Measurements from ENCODE around the gene IL11. TPM values are rescaled to one million over a fixed set of nuclear protein-coding genes. Genes with fewer than 3 reads are reported as not detected.
"Not testable (repeated sequence)": the region's sequence is repeated elsewhere in the genome, so short reads cannot be mapped to it uniquely, and the experiment has no call there.

IL11 gene
- total and polyA plus RNA-seq, 10 donors, result 0.04 to 0.23 (median 0.06) TPM; not detected in 7

DNA sequence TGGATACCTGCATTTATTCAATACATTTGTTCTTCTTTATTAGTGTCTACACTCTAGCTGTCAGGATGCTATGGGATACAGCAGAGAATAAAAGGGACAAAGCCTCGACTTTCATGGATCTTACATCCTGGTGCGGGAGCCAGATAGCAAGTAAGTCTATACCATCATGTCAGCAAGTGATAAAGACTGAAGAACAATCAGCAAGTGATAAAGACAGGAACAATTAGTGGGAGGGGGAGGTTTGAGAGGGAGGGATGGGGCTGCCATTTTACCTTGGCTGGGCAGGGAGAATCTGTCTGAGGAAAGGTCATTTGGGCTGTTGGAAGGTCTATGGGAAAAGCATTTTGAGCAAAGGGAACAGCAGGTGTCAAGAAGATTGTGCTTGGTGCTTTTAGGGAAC, 39.9 kb upstream of the IL11 start:
- no peak for DNase-seq
- Histone ChIP-seq H3K4me3 (no peak overlapping the region), H3K36me3 (peaks cover 0 to 13% (median 4%) of the 10 kb centered on the region in 6 donors), H3K27me3 (replicated peaks in 1 of 7) (no peaks in the 10 kb centered on the region), H3K9me3 (peaks cover 0 to 11% (median 0%) of the 10 kb centered on the region in 8 donors), H3K27ac (no peak overlapping the region), H3K4me1 (peaks cover 7 to 27% (median 25%) of the 10 kb centered on the region in 6 donors)
- TF ChIP-seq POLR2AphosphoS5 (IDR thresholded peaks at IDR 0.05) (no peak), POLR2A (IDR thresholded peaks at IDR 0.05) (no peak), CTCF (IDR thresholded peaks at IDR 0.05 in 8 of 11, conservative IDR thresholded peaks at IDR 0.05 in 3 of 11) (no peak)
- 93 to 97% (median 95%) methylated on average over 2 of the region's 2 CpGs for WGBS, 5 donors
- intact Hi-C loops (cut with DNase I; ENCODE audit: low total_unique reads), result loop anchor here (10.0 kb wide), 1 partner anchor 115 kb away; no protein-coding TSS in a partner anchor

DNA sequence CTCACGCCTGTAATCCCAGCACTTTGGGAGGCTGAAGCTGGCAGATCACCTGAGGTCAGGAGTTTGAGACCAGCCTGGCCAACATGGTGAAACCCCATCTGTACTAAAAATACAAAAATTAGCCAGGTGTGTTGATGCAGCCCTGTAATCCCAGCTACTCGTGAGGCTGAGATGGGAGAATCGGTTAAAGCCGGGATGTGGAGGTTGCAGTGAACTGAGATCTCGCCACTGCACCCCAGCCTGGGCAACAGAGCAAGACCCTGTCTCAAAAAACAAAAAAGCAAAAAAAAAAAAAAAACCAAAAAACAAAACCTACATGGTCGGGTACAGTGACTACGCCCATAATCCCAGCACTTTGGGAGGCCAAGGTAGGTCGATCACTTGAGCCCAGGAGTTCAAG, 38.9 kb upstream of the IL11 start:
- 88 to 99% (median 95%) methylated on average over 8 of the region's 8 CpGs for WGBS, 5 donors
- H3K4me1 ChIP-seq, result peaks cover 7 to 35% (median 25%) of the 10 kb centered on the region in 6 donors
- intact Hi-C loops (cut with DNase I; ENCODE audit: low total_unique reads); H3K27me3 ChIP-seq (replicated peaks in 1 of 7); H3K4me3 ChIP-seq; DNase-seq: not testable (repeated sequence)
- peak overlapping the region in 2 of 8 donors; percentile 94 to 97 for H3K27ac ChIP-seq
- H3K9me3 ChIP-seq, result peaks cover 0 to 11% (median 0%) of the 10 kb centered on the region in 8 donors
- H3K36me3 ChIP-seq, result peaks cover 0 to 23% (median 5%) of the 10 kb centered on the region in 6 donors

DNA sequence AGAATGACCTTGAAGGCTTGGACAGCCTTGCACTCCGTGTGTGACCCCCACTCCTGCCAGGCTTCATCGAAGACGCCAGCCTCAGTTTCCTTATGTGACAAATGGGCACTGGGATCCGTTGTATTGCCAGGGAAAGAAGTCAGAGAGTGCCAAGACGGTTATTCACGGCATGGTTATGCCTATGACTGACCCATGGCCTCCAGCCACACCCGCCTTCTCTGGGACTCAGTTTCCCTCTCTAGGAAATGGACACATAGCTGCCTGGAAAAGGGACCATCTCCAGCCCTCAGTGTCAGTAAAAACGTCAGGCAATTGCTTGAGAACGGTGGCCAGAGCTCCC, 38.2 kb upstream of the IL11 start:
- Histone ChIP-seq H3K4me1 (peaks cover 7 to 41% (median 25%) of the 10 kb centered on the region in 6 donors), H3K9me3 (peaks cover 0 to 11% (median 0%) of the 10 kb centered on the region in 8 donors), H3K27ac (peak overlapping the region; percentile 93 to 99 (median 98)), H3K4me3 (peak overlapping the region in 7 of 8 donors; percentile 63 to 93 (median 81)), H3K36me3 (peaks cover 0 to 29% (median 11%) of the 10 kb centered on the region in 6 donors), H3K27me3 (replicated peaks in 1 of 7) (no peaks in the 10 kb centered on the region)
- intact Hi-C loops (cut with DNase I; ENCODE audit: low total_unique reads), result no loop called here
- peak; percentile 79 for DNase-seq
- no peak for TF ChIP-seq CTCF (IDR thresholded peaks at IDR 0.05 in 8 of 11, conservative IDR thresholded peaks at IDR 0.05 in 3 of 11)
- TF ChIP-seq POLR2AphosphoS5 (IDR thresholded peaks at IDR 0.05), result no peak
- TF ChIP-seq POLR2A (IDR thresholded peaks at IDR 0.05), result no peak
- 68 to 80% (median 71%) methylated on average over 9 of the region's 9 CpGs for WGBS, 5 donors

- intact Hi-C loops (cut with DNase I; ENCODE audit: low total_unique reads), result no loop called here
- peaks cover 0 to 35% (median 16%) of the 10 kb centered on the region in 6 donors for H3K36me3 ChIP-seq
- peaks cover 0 to 11% (median 0%) of the 10 kb centered on the region in 8 donors for H3K9me3 ChIP-seq
- H3K4me3 ChIP-seq, result peak overlapping the region; percentile 63 to 93 (median 82)
- 0 to 1% (median 0%) methylated on average over 59 to 72 of the region's 72 CpGs for WGBS, 5 donors
- TF ChIP-seq POLR2AphosphoS5 (IDR thresholded peaks at IDR 0.05), result peak; percentile 64 to 100 (median 87)
- TF ChIP-seq POLR2A (IDR thresholded peaks at IDR 0.05), result no peak
- TF ChIP-seq CTCF (IDR thresholded peaks at IDR 0.05 in 8 of 11, conservative IDR thresholded peaks at IDR 0.05 in 3 of 11), result peak in 2 of 11 experiments; percentile 10 to 27
- peaks cover 7 to 46% (median 26%) of the 10 kb centered on the region in 6 donors for H3K4me1 ChIP-seq
- peak; percentile 99 for DNase-seq
- no peaks in the 10 kb centered on the region for H3K27me3 ChIP-seq (replicated peaks in 1 of 7)
- peak overlapping the region; percentile 93 to 99 (median 98) for H3K27ac ChIP-seq
These were observed 37.7 kb upstream of the IL11 start for GRCh38 chr19:55407800-55408532.
